HG03280 (cell line): ENCODE measurements around the gene BLVRB.
"Not testable (repeated sequence)": the region's sequence is repeated elsewhere in the genome, so short reads cannot be mapped to it uniquely, and the experiment has no call there.

ENCODE experiments used
- ATAC-seq: cut with Tn5 transposase; IDR thresholded peaks from one replicate; pipeline ENCODE4 v1.9.1; 2021; ENCODE audit warnings: mild to moderate bottlenecking, moderate library complexity; ENCODE audit not compliant: unreplicated experiment

The BLVRB gene

DNA sequence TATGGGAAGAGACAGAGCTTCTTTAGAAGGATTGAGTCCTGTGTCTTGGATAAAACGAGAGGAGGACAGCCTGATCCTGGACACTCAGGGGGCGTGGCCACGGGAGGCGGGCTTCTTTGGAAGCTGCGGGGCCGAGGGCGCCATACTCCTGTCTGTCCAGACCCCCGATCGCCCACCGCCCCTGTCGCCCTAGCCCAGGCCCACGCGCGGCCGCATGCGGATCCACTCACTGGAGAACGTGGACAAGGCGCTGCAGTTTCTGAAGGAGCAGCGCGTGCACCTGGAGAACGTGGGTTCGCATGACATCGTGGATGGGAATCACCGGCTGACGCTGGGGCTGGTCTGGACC lies 24.3 kb upstream of the BLVRB start:
- no peak for ATAC-seq

DNA sequence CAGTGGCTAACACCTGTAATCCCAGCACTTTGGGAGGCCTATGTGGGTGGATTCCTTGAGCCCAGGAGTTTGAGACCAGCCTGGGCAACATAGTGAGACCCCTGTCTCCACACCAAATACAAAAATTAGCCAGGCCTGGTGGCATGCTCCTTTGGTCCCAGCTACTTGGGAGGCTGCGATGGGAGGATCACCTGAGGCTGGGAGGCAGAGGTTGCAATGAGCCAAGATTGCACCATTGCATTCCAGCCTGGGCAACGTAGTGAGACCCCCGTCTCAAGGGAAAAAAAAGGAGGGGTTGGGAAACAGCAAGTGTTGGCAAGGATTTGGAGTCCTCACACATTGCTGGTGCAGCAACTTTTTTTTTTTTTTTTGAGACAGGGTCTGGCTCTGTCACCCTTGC lies 20.5 kb upstream of the BLVRB start:
- ATAC-seq = no peak

DNA sequence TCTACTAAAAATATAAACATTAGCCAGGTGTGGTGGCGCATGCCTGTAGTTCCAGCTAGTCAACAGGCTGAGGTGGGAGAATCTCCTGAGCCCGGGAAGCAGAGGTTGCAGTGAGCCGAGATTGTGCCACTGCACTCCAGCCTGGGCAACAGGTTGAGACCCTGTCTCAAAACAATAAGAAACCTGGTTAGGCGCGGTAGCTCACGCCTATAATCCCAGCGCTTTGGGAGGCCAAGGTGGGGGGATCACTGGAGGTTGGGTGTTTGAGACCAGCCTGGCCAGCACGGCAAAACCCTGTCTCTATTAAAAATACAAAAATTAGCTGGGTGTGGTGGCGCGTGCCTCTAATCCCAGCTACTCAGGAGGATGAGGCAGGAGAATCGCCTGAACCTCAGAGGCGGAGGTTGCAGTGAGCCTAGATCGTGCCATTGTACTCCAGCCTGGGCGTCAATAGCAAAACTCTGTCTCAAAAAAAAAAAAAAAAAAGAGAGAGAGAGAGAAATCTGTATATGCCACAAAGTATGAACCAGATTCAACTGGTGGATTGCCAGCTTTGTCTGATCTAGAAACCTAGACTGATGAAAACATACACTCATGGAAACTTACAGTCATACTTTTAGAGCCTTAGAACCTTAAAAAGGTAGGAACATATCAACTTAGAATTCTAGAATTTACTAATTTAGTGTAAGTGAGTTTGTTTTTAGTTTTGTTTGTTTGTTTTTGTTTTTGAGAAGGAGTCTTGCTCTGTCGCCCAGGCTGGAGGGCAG lies 10.5 kb upstream of the BLVRB start:
- ATAC-seq = not testable (repeated sequence)

DNA sequence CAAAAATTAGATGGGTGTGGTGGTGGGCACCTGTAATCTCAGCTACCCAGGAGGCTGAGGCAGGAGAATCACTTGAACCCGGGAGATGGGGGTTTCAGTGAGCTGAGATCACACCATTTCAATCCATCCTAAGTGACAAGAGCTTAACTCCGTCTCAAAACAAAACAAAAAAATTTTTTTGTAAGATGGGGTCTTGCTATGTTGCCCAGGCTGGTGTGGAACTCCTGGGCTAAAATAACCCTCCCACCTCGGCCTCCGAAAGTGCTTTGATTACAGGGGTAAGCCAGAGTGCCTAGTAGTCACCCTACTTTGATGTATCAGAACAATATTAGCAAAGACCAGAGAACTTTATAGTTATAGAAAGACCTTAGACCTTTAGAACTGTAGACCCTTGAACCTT lies 9.2 kb upstream of the BLVRB start:
- ATAC-seq = no peak

DNA sequence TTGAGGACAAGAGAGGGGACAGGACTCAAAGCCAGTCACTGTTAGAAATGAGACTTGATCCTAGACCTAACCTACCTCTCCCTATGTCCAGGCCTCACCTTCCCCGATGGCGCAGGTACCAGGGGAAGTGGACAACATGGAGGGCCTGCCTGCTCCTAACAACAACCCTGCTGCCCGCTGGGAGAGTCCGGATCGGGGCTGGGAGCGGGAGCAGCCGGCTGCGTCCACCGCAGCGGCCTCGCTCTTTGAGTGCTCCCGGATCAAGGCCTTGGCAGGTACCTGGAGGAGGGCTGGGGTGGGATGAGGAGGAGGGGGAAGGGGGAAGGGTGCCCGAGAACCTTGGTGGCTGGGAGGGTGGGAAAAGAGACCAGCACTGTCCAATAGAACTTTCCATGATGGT lies 7.0 kb upstream of the BLVRB start:
- ATAC-seq = no peak

DNA sequence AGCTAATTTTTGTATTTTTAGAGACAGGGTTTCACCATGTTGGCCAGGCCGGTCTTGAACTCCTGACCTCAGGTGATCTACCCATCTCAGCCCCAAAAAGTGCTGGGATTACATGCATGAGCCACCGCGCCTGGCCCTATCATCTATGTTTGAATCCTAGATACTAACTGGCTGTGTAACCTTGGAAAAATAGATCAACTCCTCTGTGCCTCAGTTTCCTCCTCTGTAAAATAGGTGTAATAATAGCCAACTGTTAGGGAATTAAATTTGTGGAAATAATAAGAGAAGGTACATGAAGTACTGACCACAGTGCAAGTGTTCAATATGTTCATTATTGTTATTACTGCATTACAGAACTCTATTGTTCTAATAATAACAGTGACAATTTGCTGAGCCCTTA lies 5.6 kb upstream of the BLVRB start:
- no peak for ATAC-seq

DNA sequence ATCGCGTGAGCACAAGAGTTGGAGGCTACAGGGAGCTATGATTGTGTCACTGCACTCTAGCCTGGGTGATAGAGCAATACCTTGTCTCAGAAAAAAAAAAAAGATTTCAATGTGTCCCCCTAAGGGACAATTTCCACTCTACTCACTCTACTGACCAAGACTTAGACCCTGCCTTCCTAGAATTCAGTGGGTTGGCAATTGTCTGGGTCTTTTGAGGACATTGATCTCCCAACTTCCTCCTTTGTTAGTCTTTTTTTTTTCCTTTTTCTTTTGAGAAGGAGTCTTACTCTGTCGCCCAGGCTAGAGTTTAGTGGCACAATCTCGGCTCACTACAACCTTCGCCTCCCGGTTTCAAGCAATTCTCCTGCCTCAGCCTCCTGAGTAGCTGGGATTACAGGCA lies 3.5 kb upstream of the BLVRB start:
- ATAC-seq = no peak

DNA sequence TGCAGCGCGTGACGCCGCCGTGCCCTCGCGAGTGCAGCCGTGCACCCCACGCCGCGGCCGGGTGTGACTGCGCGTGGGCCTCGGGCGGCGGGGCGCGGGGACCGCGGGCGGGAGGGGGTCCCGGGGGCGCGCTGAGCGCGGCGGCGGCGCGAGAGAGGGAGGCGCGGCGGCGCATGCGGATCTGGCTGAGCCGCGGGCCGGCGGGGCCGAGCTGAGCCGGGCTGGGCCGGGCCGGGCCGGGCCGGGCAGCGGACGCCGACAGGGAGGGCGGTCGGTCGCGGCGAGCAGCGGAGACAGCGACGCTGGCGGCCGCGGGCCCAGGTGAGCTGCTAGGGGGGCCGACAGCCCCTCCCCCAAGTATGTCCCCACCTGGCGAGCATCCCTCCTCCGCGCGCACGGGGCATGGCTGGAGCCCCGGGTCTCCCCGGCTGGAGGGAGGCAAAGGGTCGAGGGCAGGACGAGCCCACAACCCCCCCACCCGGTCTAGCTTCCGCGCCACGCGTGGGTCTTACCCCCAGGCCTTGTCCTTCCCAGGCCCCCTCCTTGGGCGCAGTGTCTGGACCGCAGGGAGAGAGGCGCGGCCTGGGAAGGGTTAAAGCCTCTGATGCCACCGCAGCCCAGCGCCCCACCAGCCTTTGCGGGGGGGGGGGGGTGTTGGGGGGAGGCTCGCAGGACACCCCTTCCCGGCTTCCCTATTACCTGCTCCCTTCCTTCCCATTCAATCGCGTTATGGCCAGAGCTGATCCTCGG lies 1.6 kb upstream of the BLVRB start, which contains the start of gene SPTBN4:
Gene SPTBN4, plus strand, starts transcription at position 17 of the 750 bp plus-strand sequence. CDS start 5,621 bp downstream, outside the sequence.
- no peak for ATAC-seq

DNA sequence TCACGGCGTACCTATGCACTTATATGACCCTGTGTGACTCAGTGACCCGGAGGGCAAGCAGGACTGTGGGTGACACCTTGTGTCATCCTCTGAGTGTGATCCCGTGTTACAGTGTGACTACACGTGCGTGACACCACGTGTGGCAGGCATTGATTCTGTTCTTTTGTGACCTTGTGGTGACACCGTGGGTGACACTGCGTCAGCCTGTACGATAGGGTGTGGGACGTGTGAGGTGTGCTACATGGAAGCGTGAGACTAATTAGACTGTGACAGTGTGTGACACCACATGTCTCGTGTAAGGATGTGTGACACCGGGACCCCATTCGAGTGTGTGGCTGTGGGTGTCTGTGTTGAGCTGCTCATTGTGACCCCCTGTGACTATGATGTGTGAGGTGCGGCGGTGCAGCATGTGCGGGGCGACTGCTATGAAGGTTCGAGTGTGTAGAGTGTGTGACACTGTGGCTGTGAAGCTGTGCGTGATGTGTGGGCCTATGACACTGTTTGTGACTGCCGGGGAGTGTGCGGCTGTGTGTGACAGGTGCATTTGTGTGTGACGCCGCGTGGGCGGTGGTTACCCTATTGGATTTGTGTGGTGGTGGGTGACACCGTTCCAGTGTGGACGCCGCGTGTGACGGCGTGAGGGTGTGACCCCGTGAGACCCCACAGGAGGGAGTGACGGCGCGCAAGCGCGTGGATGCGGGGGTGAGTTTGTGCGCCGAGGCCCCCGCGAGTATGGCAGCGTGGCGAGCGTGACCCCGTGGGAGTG lies 857 bp upstream of the BLVRB start:
- no peak for ATAC-seq

DNA sequence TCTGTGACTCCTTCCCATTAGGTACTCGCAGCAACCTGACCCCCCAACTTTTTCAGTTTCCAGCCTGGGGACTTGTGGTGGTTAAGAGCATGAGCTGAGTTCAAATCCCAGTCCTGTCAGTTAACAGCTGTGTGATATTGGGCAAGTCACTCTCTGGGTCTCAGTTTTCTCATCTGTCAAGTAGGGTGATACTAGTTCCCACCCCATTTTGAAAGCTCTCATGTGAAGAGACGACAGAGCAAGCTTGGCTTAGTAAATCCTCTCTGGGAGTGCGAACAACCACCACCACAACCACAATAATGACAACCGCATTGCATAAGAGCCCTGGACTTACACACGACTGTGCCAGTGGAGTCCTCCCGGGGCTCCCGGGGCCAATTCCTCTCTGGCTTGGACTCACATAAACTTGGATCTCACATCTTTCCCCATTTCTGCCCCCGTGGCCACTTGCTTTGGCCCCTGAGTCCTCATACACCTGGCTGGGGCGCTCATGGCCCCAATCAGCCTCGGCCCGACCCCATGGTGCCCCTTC lies 454 bp downstream of the BLVRB start:
- ATAC-seq = no peak

DNA sequence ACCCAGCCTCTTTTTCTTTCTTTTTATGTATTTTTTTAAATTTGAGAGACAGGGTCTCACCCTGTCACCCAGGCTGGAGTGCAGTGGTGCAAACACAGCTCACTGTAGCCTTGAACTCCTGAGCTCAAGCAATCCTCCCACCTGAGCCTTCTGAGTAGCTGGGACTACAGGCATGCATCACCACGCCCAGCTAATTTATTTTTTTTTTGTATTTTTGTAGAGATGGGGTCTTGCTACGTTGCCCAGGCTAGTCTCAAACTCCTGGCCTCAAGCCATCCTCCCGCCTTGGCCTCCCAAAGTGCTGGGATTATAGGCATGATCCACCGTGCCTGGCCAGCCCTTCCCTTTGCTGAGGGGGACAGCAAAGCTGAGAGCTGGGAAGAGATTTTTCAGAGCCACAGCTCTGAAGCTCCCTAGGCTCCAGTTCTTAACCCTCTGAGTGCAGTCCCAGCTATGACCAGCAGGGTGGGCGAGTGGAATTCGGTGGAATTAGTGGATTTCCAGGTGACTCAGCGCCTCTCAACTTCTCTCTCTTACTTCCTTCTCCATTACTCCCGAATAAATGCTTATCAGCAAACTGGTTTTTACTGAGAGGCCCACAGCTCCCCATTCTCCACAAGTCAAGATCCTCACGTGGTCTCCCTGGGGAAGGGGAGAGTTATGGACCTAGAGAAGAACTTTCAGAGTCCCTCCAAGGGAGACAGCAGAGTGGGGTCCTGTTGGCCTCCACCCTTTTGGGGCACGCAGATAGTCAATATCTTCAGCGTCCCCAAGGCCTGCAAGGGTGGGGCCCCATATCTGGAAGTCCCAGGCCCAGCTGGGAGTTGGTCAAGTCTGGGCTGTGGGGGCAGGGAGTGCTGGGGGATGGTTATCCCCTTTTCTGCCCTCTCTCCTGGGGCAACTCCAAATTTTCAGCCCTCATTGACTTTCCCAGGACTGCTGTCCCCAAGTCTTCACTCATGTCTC lies 1.2 kb downstream of the BLVRB start:
- ATAC-seq = no peak

DNA sequence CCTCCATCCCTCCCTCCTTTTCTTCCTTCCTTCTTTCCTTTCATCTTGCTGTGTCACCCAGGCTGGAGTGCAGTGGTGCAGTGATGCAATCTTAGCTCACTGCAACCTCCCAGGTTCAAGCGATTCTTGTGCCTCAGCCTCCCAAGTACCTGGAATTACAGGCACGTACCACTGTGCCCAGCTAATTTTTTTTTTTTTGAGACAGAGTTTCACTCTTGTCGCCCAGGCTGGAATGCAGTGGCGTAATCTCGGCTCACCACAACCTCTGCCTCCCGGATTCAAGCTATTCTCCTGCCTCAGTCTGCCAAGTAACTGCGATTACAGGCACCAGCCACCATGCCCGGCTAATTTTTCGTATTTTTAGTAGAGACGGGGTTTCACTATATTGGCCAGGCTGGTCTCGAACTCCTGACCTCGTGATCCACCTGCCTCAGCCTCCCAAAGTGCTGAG lies 1.9 kb downstream of the BLVRB start:
- not testable (repeated sequence) for ATAC-seq

DNA sequence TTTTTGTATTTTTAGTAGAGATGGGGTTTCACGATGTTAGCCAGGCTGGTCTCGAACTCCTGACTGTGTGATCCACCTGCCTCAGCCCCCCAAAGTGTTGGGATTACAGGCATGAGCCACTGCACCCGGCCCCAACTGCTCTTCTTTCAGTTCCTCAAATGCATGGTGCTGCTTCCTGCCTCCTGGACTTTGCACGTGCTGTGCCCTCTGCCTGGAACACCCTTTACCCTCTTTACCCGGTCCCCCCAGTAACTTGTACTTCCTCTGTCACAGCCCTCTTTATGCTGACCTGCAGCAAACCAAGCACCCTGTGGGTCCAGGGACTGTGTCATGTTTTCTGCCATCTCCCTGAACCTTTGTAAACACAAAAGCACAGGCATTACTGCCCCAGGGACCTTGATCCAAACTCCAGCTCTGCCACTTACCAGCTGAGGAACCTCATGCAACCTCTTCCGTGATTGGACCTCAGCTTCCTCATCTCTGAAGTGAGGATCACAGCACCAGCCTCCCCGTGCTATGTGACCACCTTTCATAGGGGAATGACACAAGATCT lies 3.8 kb downstream of the BLVRB start:
- no peak for ATAC-seq

DNA sequence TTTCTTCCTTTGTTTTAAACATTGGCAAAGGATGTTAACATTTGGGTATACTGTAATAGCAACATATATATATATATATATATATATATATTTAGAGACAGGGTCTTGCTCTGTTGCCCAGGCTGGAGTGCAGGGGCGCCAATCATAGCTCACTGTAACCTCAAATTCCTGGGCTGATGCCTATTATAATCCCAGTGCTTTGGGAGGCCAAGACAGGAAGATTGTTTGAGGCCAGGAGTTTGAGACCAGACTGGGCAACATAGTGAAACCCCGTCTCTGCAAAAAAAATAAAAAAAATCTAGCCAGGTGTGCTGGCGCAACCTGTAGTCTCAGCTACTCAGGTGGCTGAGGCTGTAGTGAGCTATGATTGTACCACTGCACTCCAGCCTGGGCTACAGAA lies 5.4 kb downstream of the BLVRB start:
- ATAC-seq = no peak

DNA sequence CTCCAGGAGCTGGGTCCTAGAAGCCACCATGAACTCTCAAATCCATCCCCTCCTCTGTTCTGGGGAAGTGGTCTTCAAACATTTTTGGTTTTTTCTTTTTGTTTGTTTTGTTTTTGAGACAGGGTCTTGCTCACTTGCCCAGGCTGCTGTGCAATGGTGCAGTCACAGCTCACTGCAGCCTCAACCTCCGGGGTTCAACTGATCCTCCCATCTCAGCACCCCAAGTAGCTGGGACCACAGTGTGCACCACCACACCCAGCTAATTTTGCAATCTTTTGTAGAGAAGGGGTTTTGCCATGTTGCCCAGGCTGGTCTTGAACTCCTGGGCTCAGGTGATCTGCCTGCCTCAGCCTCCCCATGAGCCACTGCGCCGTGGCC lies 7.0 kb downstream of the BLVRB start:
- no peak for ATAC-seq

DNA sequence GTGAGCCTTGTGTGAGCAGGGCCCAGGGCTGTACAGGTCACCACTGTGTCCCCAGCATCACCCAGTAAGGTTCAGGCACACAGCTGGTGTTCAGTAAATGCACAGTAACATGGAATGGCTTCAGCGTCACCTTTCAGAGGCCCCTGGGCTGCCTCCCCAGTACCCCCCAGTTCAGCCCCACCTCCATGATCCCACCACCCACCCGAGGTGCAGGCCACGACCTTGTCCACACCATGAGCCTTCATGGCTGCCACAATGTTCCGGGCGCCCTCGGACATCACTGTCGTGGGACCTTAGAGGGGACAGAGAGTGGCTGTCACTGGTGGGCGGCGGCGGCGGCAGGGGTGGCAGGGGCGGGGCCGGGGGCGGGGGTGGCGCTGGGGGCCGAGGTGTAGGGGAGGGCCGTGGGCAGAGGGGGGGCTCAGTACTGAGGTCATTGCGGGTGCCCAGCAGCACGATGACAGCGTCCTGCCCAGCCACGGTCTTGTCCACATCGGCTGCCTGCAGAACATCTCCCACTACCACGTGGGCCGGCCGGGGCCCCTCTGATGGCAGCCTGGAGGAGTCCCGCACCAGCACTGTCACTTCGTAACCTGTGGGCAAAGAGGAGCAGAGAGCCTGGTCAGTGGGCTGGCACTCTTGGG lies 7.5 kb downstream of the BLVRB start:
- no peak for ATAC-seq

DNA sequence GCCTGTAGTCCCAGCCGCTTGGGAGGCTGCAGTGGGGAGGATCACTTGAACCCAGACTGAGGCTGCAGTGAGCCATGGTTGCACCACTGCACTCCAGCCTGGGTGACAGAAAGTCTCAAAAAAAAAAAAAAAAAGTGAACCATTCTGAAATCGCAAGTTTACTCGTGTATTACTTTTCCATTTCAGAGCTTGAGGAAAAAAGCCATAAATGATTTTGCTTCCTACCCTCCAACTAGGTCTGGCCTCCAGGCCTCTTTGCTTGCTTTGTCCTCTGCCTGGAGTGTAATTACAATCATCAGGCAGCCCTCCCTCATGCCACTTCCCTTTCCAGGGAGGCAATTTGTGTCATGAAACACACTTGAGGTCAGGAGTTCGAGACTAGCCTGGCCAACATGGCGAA lies 8.5 kb downstream of the BLVRB start:
- ATAC-seq = no peak

DNA sequence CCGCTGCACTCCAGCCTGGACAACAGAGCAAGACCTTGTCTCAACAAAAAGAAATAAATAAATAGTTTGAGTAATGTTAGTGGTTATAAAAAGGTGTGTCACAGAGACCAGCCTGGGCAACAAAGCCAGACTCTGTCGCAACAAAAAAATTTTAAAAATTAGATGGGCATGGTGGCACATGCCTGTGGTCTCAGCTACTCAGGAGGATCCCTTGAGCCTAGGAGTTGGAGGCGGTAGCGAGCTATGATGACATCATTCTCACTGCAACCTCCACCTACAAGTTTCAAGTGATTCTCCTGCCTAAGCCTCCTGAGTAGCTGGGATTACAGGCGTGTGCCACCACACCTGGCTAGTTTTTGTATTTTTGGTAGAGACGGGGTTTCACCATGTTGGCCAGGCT lies 11.6 kb downstream of the BLVRB start:
- not testable (repeated sequence) for ATAC-seq

DNA sequence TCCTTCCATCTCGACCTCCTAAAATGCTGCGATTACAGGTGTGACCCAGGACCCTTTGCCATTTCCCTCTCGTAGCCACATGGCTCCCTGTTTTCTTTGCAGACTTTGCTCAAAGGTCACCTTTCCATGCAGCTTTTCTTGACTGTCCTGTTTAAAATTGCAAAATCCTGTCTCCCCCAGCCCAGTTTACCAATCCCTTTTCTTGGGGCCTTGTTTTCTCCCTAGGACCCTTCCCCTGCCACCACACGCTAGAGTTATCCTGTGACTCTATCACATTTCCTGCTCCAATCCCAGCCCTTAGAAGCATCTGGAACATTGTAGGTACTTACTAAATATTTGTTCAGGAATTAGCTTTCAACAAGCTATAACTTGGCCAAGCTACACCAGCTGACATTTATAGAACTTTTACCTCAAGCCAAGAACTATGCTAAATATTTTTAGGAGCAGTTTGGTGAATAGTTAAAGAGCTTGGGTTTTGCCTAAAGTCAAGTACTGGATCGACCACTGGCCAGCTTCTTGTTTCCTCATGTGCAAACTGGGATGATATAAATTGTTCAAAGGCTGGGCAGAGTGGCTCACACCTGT lies 12.3 kb downstream of the BLVRB start:
- ATAC-seq = no peak
